ENCODE measurements around the gene TAF15. TPM values are rescaled to one million over a fixed set of nuclear protein-coding genes. Genes with fewer than 3 reads are reported as not detected.

TAF15 gene
- total and polyA plus RNA-seq, 8 donors, result 140 to 277 (median 248) TPM

- ATAC-seq, result peak; percentile 30
- intact Hi-C loops (cut with DNase I), result no loop called here
These were observed 80.8 kb downstream of the TAF15 start for GRCh38 chr17:35889818-35890773.

DNA sequence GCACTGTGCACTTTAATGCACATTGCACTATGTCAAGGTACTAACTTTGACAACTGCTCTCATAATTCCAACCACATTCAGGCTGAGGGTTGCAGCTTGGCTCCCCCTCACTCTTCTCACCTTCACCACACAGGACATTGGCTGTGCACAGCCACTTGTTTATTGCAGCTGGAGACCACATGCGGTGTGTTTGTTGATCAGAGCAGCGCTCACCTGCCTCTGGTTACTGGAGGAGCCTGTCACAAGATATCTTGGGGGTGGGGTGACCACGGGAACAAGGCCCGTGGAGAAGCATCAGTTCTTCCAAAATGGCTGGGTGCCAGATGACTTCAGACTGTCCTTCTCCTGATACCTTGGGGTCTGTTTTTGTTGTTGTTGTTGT is 81.5 kb downstream of the TAF15 start:
- peaks cover 0 to 27% of the 10 kb centered on the region in 2 donors for H3K4me1 ChIP-seq
- no peak overlapping the region for H3K4me3 ChIP-seq
- no peaks in the 10 kb centered on the region for H3K27me3 ChIP-seq
- DNase-seq (no peak), ATAC-seq (no peak)
- intact Hi-C loops (cut with DNase I), result no loop called here
- no peaks in the 10 kb centered on the region for H3K9me3 ChIP-seq
- H3K27ac ChIP-seq, result no peak overlapping the region
- no peak for TF ChIP-seq CTCF (IDR thresholded peaks at IDR 0.05)
- H3K36me3 ChIP-seq, result no peaks in the 10 kb centered on the region

More at GRCh38 chr17:35889818-35890773, 80.8 kb downstream of the TAF15 start:
- DNase-seq, result peak in 2 of 4 donors; percentile 59 to 76
- Histone ChIP-seq H3K4me1 (peaks cover 0 to 25% of the 10 kb centered on the region in 2 donors), H3K27ac (no peak overlapping the region), H3K9me3 (no peaks in the 10 kb centered on the region), H3K27me3 (no peaks in the 10 kb centered on the region), H3K4me3 (no peak overlapping the region), H3K36me3 (no peaks in the 10 kb centered on the region)
- no peak for TF ChIP-seq CTCF (IDR thresholded peaks at IDR 0.05)

DNA sequence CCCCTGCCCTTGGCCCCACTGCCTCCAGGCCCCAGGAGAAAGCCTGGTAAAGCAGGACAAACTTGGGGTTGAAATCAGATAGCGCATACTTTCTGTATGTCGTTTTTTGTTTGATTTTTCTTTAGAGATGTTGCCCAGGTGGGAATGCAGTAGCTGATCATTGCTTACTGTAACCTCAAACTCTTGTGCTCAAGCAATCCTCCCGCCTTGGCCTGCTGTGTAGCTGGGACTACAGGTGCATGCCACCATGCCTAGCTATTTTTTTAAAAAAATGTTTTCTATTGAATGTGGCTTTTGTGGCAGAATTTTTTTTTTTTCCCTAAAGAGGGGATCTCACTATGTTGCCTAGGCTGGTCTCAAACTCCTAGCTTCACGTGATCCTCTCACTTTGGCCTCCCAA is 82.0 kb downstream of the TAF15 start:
- Histone ChIP-seq H3K36me3 (no peaks in the 10 kb centered on the region), H3K27ac (no peak overlapping the region), H3K27me3 (no peaks in the 10 kb centered on the region), H3K4me1 (peaks cover 0 to 32% of the 10 kb centered on the region in 2 donors), H3K9me3 (no peaks in the 10 kb centered on the region), H3K4me3 (no peak overlapping the region)
- intact Hi-C loops (cut with DNase I), result no loop called here
- no peak for TF ChIP-seq CTCF (IDR thresholded peaks at IDR 0.05)
- DNase-seq (no peak), ATAC-seq (no peak)

- no peak for TF ChIP-seq CTCF (IDR thresholded peaks at IDR 0.05)
- Histone ChIP-seq H3K4me1 (peaks cover 0 to 38% of the 10 kb centered on the region in 2 donors), H3K27ac (peak overlapping the region in 1 of 2 donors; percentile 6), H3K4me3 (no peak overlapping the region), H3K27me3 (no peaks in the 10 kb centered on the region), H3K36me3 (no peaks in the 10 kb centered on the region), H3K9me3 (no peaks in the 10 kb centered on the region)
- no peak for DNase-seq
- peak; percentile 37 for ATAC-seq
- intact Hi-C loops (cut with DNase I), result no loop called here
These were observed 83.1 kb downstream of the TAF15 start for GRCh38 chr17:35892091-35893035.

Data from left lung (tissue), 10 donors.